GM18511 (cell line): ENCODE results near the gene SCUBE1.
"Not testable (repeated sequence)": the region's sequence is repeated elsewhere in the genome, so short reads cannot be mapped to it uniquely, and the experiment has no call there.

ENCODE experiments used
- ATAC-seq: cut with Tn5 transposase; IDR thresholded peaks from one replicate; pipeline ENCODE4 v1.9.1; 2021; ENCODE audit warnings: mild to moderate bottlenecking, moderate library complexity; ENCODE audit not compliant: unreplicated experiment

SCUBE1 gene

GRCh38 chr22:43360576-43360975 is 17.4 kb upstream of the SCUBE1 start:
- ATAC-seq, result no peak

- ATAC-seq, result no peak
Measured at GRCh38 chr22:43356881-43357280, 13.7 kb upstream of the SCUBE1 start.

- not testable (repeated sequence) for ATAC-seq
Measured at GRCh38 chr22:43355688-43356087, 12.5 kb upstream of the SCUBE1 start.

GRCh38 chr22:43351966-43352345 is 8.8 kb upstream of the SCUBE1 start:
- no peak for ATAC-seq

GRCh38 chr22:43349636-43350035 is 6.5 kb upstream of the SCUBE1 start:
- ATAC-seq, result no peak

GRCh38 chr22:43346521-43346929 is 3.4 kb upstream of the SCUBE1 start:
- ATAC-seq, result no peak

GRCh38 chr22:43345761-43346301 is 2.7 kb upstream of the SCUBE1 start:
- no peak for ATAC-seq

GRCh38 chr22:43345356-43345755 is 2.2 kb upstream of the SCUBE1 start:
- ATAC-seq, result no peak

GRCh38 chr22:43344520-43344787 is 1.3 kb upstream of the SCUBE1 start:
- no peak for ATAC-seq

- ATAC-seq, result no peak
Measured at GRCh38 chr22:43343670-43344519, 723 bp upstream of the SCUBE1 start.

GRCh38 chr22:43342347-43343261 is 568 bp downstream of the SCUBE1 start:
- no peak for ATAC-seq

- ATAC-seq, result no peak
Measured at GRCh38 chr22:43341565-43341964, 1.6 kb downstream of the SCUBE1 start.

GRCh38 chr22:43338766-43339345 is 4.3 kb downstream of the SCUBE1 start:
- ATAC-seq, result no peak

- ATAC-seq, result no peak
Measured at GRCh38 chr22:43337946-43338345, 5.2 kb downstream of the SCUBE1 start.

GRCh38 chr22:43337385-43337784 is 5.8 kb downstream of the SCUBE1 start:
- no peak for ATAC-seq

- ATAC-seq, result no peak
Measured at GRCh38 chr22:43334378-43334777, 8.8 kb downstream of the SCUBE1 start.

- no peak for ATAC-seq
Measured at GRCh38 chr22:43333978-43334377, 9.2 kb downstream of the SCUBE1 start.

- no peak for ATAC-seq
Measured at GRCh38 chr22:43333156-43333555, 10.0 kb downstream of the SCUBE1 start.

- ATAC-seq, result no peak
Measured at GRCh38 chr22:43331698-43332097, 11.5 kb downstream of the SCUBE1 start.

- ATAC-seq, result no peak
Measured at GRCh38 chr22:43331069-43331451, 12.1 kb downstream of the SCUBE1 start.
